Fibroblast of lung (primary cell): Measurements from ENCODE around the gene USP30. TPM values are rescaled to one million over a fixed set of nuclear protein-coding genes. Genes with fewer than 3 reads are reported as not detected.
"Not testable (repeated sequence)": the region's sequence is repeated elsewhere in the genome, so short reads cannot be mapped to it uniquely, and the experiment has no call there.

Source experiments
- DNase-seq, 2 donors: peaks; one replicate each; pipeline versions ENCODE4 v3.0.0 to v3.0.0-alpha.2; 2010; ENCODE audit warnings: low read depth in 2 of 2
- H2AFZ ChIP-seq: 2 replicates; pipeline ENCODE4 v1.5.1; 2012; ENCODE audit warnings: low read length, control low read depth, inconsistent platforms
- H3K27ac ChIP-seq: 2 replicates; pipeline ENCODE4 v1.5.1; 2011; ENCODE audit warnings: low read length, control low read depth; ENCODE audit not compliant: insufficient read depth
- H3K27me3 ChIP-seq: 2 replicates; pipeline ENCODE4 v1.5.1; 2011; ENCODE audit warnings: mild to moderate bottlenecking, low read length; ENCODE audit not compliant: control insufficient read depth, insufficient read depth
- H3K36me3 ChIP-seq: 2 replicates; pipeline ENCODE4 v1.5.1; 2011; ENCODE audit warnings: low read length; ENCODE audit not compliant: control insufficient read depth, insufficient read depth
- H3K4me1 ChIP-seq: 2 replicates; pipeline ENCODE4 v1.5.1; 2011; ENCODE audit warnings: low read length; ENCODE audit not compliant: control insufficient read depth, insufficient read depth; ENCODE audit errors: extremely low read depth
- H3K4me2 ChIP-seq: 2 replicates; pipeline ENCODE4 v1.5.1; 2011; ENCODE audit warnings: low read length, control low read depth; ENCODE audit not compliant: insufficient read depth; ENCODE audit errors: extremely low read depth
- H3K4me3 ChIP-seq, 4 experiments: fragments of 200-600 bp in 1 of 4; sonication (generic) in 1 of 4; replicated peaks in 1 of 4; 2 replicates each; pipeline ENCODE4 v1.5.1; 2011 to 2016; ENCODE audit warnings: low read length in 4 of 4, low read depth in 3 of 4, mild to moderate bottlenecking in 3 of 4, control low read depth in 2 of 4, inconsistent platforms in 1 of 4, mixed read lengths in 1 of 4; ENCODE audit not compliant: insufficient read depth in 1 of 4; ENCODE audit errors: control extremely low read depth in 1 of 4
- H3K79me2 ChIP-seq: 2 replicates; pipeline ENCODE4 v1.5.1; 2012; ENCODE audit warnings: mild to moderate bottlenecking, low read length, inconsistent platforms; ENCODE audit not compliant: control insufficient read depth, insufficient read depth
- H3K9ac ChIP-seq: 2 replicates; pipeline ENCODE4 v1.5.1; 2011; ENCODE audit warnings: mild to moderate bottlenecking, low read length, control low read depth; ENCODE audit not compliant: insufficient read depth
- H3K9me3 ChIP-seq: 2 replicates; pipeline ENCODE4 v1.5.1; 2012; ENCODE audit warnings: low read depth, low read length; ENCODE audit not compliant: control insufficient read depth, insufficient read depth
- H4K20me1 ChIP-seq: 2 replicates; pipeline ENCODE4 v1.5.1; 2011; ENCODE audit warnings: low read length; ENCODE audit not compliant: control insufficient read depth, insufficient read depth; ENCODE audit errors: extremely low read depth
- CTCF ChIP-seq, 2 donors: IDR thresholded peaks in 1 of 2; conservative IDR thresholded peaks in 1 of 2; 1 replicate in 1 of 2; 2 replicates in 1 of 2; pipeline ENCODE4 v1.5.1; 2011 to 2012; ENCODE audit warnings: low read length in 2 of 2, control low read depth in 1 of 2, inconsistent platforms in 1 of 2, low read depth in 1 of 2, mild to moderate bottlenecking in 1 of 2
- EZH2 ChIP-seq: IDR thresholded peaks from 2 replicates; pipeline ENCODE4 v1.5.1; 2012; ENCODE audit warnings: low read length, control low read depth, mild to moderate bottlenecking; ENCODE audit errors: missing control alignments
- polyA plus RNA-seq, 2 donors: library from polyadenylated mRNA; depleted of rRNA in 1 of 2; stranded (reverse) in 1 of 2; unstranded in 1 of 2; fragments of >200 nt; gene quantifications; 2 replicates each; pipeline ENCODE4 v1.2.1, GENCODE V29; 2011 to 2012; ENCODE audit warnings: missing spikeins in 1 of 2
- total RNA-seq: library from RNA; depleted of rRNA; stranded (reverse); fragments of >200 nt; gene quantifications from 2 replicates; pipeline ENCODE4 v1.2.1, GENCODE V29; 2014

The USP30 gene
- total and polyA plus RNA-seq, 2 donors (not counting 1 experiment from before 2014, with no cell fraction given): 9.9 to 13.9 TPM

- no peaks in the 10 kb centered on the region for H3K4me1 ChIP-seq
- DNase-seq: peak; percentile 76 to 80
- peak within 1 kb of the TSS in 1 of 4 experiments; percentile 10 for H3K4me3 ChIP-seq
- H3K9ac ChIP-seq: no peak within 1 kb of the TSS
- no peaks in the 10 kb centered on the region for H4K20me1 ChIP-seq
- H3K79me2 ChIP-seq: no peaks in the 10 kb centered on the region
- H3K27ac ChIP-seq: no peak within 1 kb of the TSS
- no peaks in the 10 kb centered on the region for H3K27me3 ChIP-seq
- H3K36me3 ChIP-seq: no peaks in the 10 kb centered on the region
- no peak within 1 kb of the TSS for H2AFZ ChIP-seq
- peak within 1 kb of the TSS; percentile 34 for H3K4me2 ChIP-seq
- no peaks in the 10 kb centered on the region for H3K9me3 ChIP-seq
- TF ChIP-seq EZH2 (no peak), CTCF (conservative IDR thresholded peaks at IDR 0.05 in 1 of 2, IDR thresholded peaks at IDR 0.05 in 1 of 2; ENCODE audit: low read depth in 1 of 2, low read length in 2 of 2) (no peak)
Observed at GRCh38 chr12:109020796-109021380, 31.5 kb upstream of the USP30 start, which contains the start of gene SVOP. Gene SVOP (minus strand): TSS chr12:109021068. CDS start chr12:109020868, 200 bp downstream.

- Histone ChIP-seq H3K79me2 (no peaks in the 10 kb centered on the region), H3K9ac (no peak overlapping the region), H3K4me3 (no peak overlapping the region), H2AFZ (no peak overlapping the region), H3K4me1 (no peaks in the 10 kb centered on the region), H3K27ac (no peak overlapping the region), H3K27me3 (no peaks in the 10 kb centered on the region), H3K4me2 (no peak overlapping the region), H3K36me3 (no peaks in the 10 kb centered on the region), H4K20me1 (no peaks in the 10 kb centered on the region), H3K9me3 (no peaks in the 10 kb centered on the region)
- TF ChIP-seq EZH2 (no peak), CTCF (conservative IDR thresholded peaks at IDR 0.05 in 1 of 2, IDR thresholded peaks at IDR 0.05 in 1 of 2; ENCODE audit: low read depth in 1 of 2, low read length in 2 of 2) (no peak)
- DNase-seq: peak; percentile 6 to 62
Observed at GRCh38 chr12:109027767-109028166, 24.6 kb upstream of the USP30 start.

- DNase-seq, H3K9me3 ChIP-seq, H3K36me3 ChIP-seq, H4K20me1 ChIP-seq, H3K4me1 ChIP-seq, H3K4me3 ChIP-seq, H3K79me2 ChIP-seq, H3K27me3 ChIP-seq, H2AFZ ChIP-seq, H3K4me2 ChIP-seq, H3K27ac ChIP-seq, H3K9ac ChIP-seq: not testable (repeated sequence)
Observed at GRCh38 chr12:109028624-109029023, 23.8 kb upstream of the USP30 start.
